Neural crest cell (in vitro differentiated cells): ENCODE measurements around the gene FBXW12. TPM values are rescaled to one million over a fixed set of nuclear protein-coding genes. Genes with fewer than 3 reads are reported as not detected.

ENCODE experiments used
- DNase-seq: peaks from one replicate; pipeline ENCODE4 v3.0.0; 2021; ENCODE audit warnings: low read depth, mixed read lengths, low spot score
- H3K27ac Mint-ChIP-seq: one replicate; pipeline ENCODE4 v1.8.0; 2021; ENCODE audit warnings: mild to moderate bottlenecking, mixed read lengths; ENCODE audit not compliant: unreplicated experiment
- H3K27me3 Mint-ChIP-seq: 2 replicates; pipeline ENCODE4 v1.8.0; 2021; ENCODE audit warnings: low read depth, mild to moderate bottlenecking, mixed read lengths
- H3K36me3 Mint-ChIP-seq: 2 replicates; pipeline ENCODE4 v1.8.0; 2021; ENCODE audit warnings: low read depth, mild to moderate bottlenecking, mixed read lengths
- H3K4me1 Mint-ChIP-seq: 2 replicates; pipeline ENCODE4 v1.8.0; 2021; ENCODE audit warnings: mixed read lengths
- H3K4me3 Mint-ChIP-seq: one replicate; pipeline ENCODE4 v1.8.0; 2021; ENCODE audit warnings: mild to moderate bottlenecking, mixed read lengths
- H3K9me3 Mint-ChIP-seq: 2 replicates; pipeline ENCODE4 v1.8.0; 2021; ENCODE audit warnings: mixed read lengths
- CTCF ChIP-seq: fragments of 200-600 bp; sonication (generic); conservative IDR thresholded peaks from 2 replicates; pipeline ENCODE4 v1.5.0; 2021; ENCODE audit warnings: antibody characterized with exemption, mild to moderate bottlenecking
- total RNA-seq: library from RNA; stranded (reverse); gene quantifications from 2 replicates; pipeline ENCODE4 v1.2.1, GENCODE V29; 2021

The FBXW12 gene
- total RNA-seq, 1 donor from 2014 or later, result 0.44 TPM

- no peak for DNase-seq
- Mint-ChIP-seq H3K9me3 (no peaks in the 10 kb centered on the region), H3K4me3 (peak overlapping the region; percentile 83), H3K27me3 (no peaks in the 10 kb centered on the region), H3K4me1 (peaks cover 42% of the 10 kb centered on the region), H3K36me3 (peaks cover 2% of the 10 kb centered on the region), H3K27ac (peak overlapping the region; percentile 89)
- TF ChIP-seq CTCF, result no peak
Observed at GRCh38 chr3:48425281-48425812, 53.3 kb downstream of the FBXW12 start.

GRCh38 chr3:48426401-48426909, 54.4 kb downstream of the FBXW12 start:
- Mint-ChIP-seq H3K27ac (no peak overlapping the region), H3K4me1 (peaks cover 52% of the 10 kb centered on the region)

GRCh38 chr3:48426944-48427629, 55.1 kb downstream of the FBXW12 start:
- Mint-ChIP-seq H3K27ac (peak overlapping the region; percentile 97), H3K4me3 (peak overlapping the region; percentile 83), H3K9me3 (no peaks in the 10 kb centered on the region), H3K36me3 (peaks cover 6% of the 10 kb centered on the region), H3K4me1 (peaks cover 56% of the 10 kb centered on the region), H3K27me3 (no peaks in the 10 kb centered on the region)
- no peak for TF ChIP-seq CTCF
- no peak for DNase-seq

More at GRCh38 chr3:48426401-48426909, 54.4 kb downstream of the FBXW12 start:
- TF ChIP-seq CTCF, result no peak
- Mint-ChIP-seq H3K9me3 (no peaks in the 10 kb centered on the region), H3K36me3 (peaks cover 2% of the 10 kb centered on the region), H3K4me3 (peak overlapping the region; percentile 83), H3K27me3 (no peaks in the 10 kb centered on the region)
- DNase-seq, result no peak

- H3K4me1 Mint-ChIP-seq, result peaks cover 56% of the 10 kb centered on the region
- peak overlapping the region; percentile 97 for H3K27ac Mint-ChIP-seq
- peaks cover 6% of the 10 kb centered on the region for H3K36me3 Mint-ChIP-seq
Observed at GRCh38 chr3:48427630-48427962, 55.6 kb downstream of the FBXW12 start.

GRCh38 chr3:48428088-48428571, 56.1 kb downstream of the FBXW12 start:
- DNase-seq, result no peak
- no peak for TF ChIP-seq CTCF
- peaks cover 54% of the 10 kb centered on the region for H3K4me1 Mint-ChIP-seq

More at GRCh38 chr3:48427630-48427962, 55.6 kb downstream of the FBXW12 start:
- Mint-ChIP-seq H3K9me3 (no peaks in the 10 kb centered on the region), H3K27me3 (no peaks in the 10 kb centered on the region), H3K4me3 (peak overlapping the region; percentile 83)
- no peak for TF ChIP-seq CTCF
- DNase-seq, result no peak

More at GRCh38 chr3:48428088-48428571, 56.1 kb downstream of the FBXW12 start:
- H3K27ac Mint-ChIP-seq, result peak overlapping the region; percentile 97
- H3K4me3 Mint-ChIP-seq, result peak overlapping the region; percentile 83
- H3K27me3 Mint-ChIP-seq, result no peaks in the 10 kb centered on the region
- H3K9me3 Mint-ChIP-seq, result no peaks in the 10 kb centered on the region
- peaks cover 6% of the 10 kb centered on the region for H3K36me3 Mint-ChIP-seq
